ENCODE data around the gene GANC. TPM values are rescaled to one million over a fixed set of nuclear protein-coding genes. Genes with fewer than 3 reads are reported as not detected.
"Not testable (repeated sequence)": the region's sequence is repeated elsewhere in the genome, so short reads cannot be mapped to it uniquely, and the experiment has no call there.

The GANC gene
- total and polyA plus RNA-seq, 7 experiments from 2014 or later: 14.0 to 57.2 (median 40.7) TPM

DNA sequence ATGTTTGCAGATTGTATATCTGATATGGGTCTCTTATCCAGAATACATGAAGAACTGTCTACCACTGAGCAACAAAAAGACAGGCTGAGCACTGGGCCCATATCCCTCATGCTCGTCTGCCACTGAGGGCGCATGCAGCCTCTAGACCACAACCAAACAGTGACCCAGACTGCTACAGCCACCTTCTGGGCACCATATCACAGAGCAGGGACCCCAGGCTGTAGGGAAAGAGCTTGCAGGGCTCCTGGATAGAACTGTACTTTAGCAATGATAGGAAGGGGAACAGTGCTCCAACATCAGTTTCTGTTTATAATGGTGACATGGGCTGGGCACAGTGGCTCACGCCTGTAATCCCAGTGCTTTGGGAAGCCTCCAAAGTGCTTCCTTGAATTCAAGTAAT, 40.5 kb downstream of the GANC start:
- DNase-seq (no peak), ATAC-seq (no peak)
- intact Hi-C loops (cut with micrococcal nuclease): no loop called here
- H3K27ac Mint-ChIP-seq: peak overlapping the region in 1 of 9 donors; percentile 57
- Histone ChIP-seq H3K36me3 (ENCODE audit: control insufficient read depth in 2 of 3, insufficient read depth in 3 of 3, low read length in 3 of 3) (peaks cover 4 to 29% (median 9%) of the 10 kb centered on the region in 3 experiments), H3K27me3 (ENCODE audit: control insufficient read depth in 2 of 2, insufficient read depth in 2 of 2, low read length in 2 of 2) (no peaks in the 10 kb centered on the region), H3K4me3 (ENCODE audit: low read length) (no peak overlapping the region), H3K27ac (ENCODE audit: low read depth, low read length) (no peak overlapping the region), H3K9me3 (ENCODE audit: control insufficient read depth in 2 of 3, low read length in 3 of 3) (no peaks in the 10 kb centered on the region), H3K4me1 (ENCODE audit: control insufficient read depth in 2 of 2, insufficient read depth in 2 of 2, low read length in 2 of 2) (no peaks in the 10 kb centered on the region)
- H3K9me3 Mint-ChIP-seq: no peaks in the 10 kb centered on the region
- ChIA-PET POLR2A (no interaction called here), CTCF (no interaction called here)
- H3K4me1 Mint-ChIP-seq: no peaks in the 10 kb centered on the region
- no peaks in the 10 kb centered on the region for H3K27me3 Mint-ChIP-seq
- no peak overlapping the region for H3K4me3 Mint-ChIP-seq
- H3K36me3 Mint-ChIP-seq: peaks cover 14 to 51% (median 31%) of the 10 kb centered on the region in 5 donors

DNA sequence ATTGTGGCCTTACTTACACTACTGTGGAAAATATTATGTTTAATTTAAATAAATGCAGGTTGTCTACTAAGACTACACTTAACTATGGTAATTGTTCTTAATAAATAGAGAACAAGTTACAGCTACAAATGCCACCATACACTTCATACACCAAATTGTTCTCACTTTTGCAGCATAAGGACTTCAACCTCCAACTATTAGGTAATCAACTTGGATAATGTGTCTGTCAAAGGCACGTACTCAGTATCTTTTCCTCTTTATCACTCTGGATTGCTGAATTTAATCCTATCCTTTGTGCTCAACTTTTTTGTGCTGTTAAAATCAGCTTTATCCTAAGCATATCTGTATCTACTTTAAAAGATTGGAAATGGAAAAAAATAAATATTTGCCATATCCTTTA, 41.8 kb downstream of the GANC start:
- Mint-ChIP-seq H3K4me3 (no peak overlapping the region), H3K27ac (no peak overlapping the region), H3K9me3 (no peaks in the 10 kb centered on the region), H3K4me1 (no peaks in the 10 kb centered on the region), H3K36me3 (peaks cover 13 to 45% (median 30%) of the 10 kb centered on the region in 5 donors), H3K27me3 (no peaks in the 10 kb centered on the region)
- Histone ChIP-seq H3K4me3 (ENCODE audit: low read length) (no peak overlapping the region), H3K36me3 (ENCODE audit: control insufficient read depth in 2 of 3, insufficient read depth in 3 of 3, low read length in 3 of 3) (peaks cover 4 to 24% (median 9%) of the 10 kb centered on the region in 3 experiments), H3K27ac (ENCODE audit: low read depth, low read length) (no peak overlapping the region), H3K27me3 (ENCODE audit: control insufficient read depth in 2 of 2, insufficient read depth in 2 of 2, low read length in 2 of 2) (no peaks in the 10 kb centered on the region), H3K4me1 (ENCODE audit: control insufficient read depth in 2 of 2, insufficient read depth in 2 of 2, low read length in 2 of 2) (no peaks in the 10 kb centered on the region), H3K9me3 (ENCODE audit: control insufficient read depth in 2 of 3, low read length in 3 of 3) (no peaks in the 10 kb centered on the region)
- intact Hi-C loops (cut with micrococcal nuclease): no loop called here
- DNase-seq (no peak), ATAC-seq (no peak)
- POLR2A ChIA-PET: interaction anchor here (0.6 kb wide), 1 partner anchor 148 kb away, joined by 3 read pairs; no protein-coding TSS in a partner anchor
- CTCF ChIA-PET: interaction anchor here (0.6 kb wide), 1 partner anchor 19 kb away, joined by 3 read pairs; no protein-coding TSS in a partner anchor

DNA sequence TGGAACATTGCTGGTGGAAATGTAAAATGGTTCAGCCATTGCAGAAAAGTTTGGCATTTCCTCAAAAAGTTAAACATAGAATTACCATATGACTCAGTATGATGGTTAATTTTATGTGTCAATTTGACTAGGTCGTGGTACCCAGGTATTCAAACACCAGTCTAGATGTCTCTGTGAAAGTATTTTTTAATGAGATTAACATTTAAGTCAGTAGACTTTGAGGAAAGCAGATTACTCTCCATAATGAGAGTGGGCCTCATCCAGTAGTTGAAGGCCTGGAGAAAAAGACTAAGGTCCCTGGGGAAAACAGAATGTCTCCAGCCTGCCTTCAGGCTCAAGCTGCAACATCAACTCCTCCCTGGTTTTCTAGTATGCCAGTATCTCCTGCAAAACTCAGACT, 42.5 kb downstream of the GANC start:
- H3K27me3 Mint-ChIP-seq: no peaks in the 10 kb centered on the region
- H3K9me3 Mint-ChIP-seq: no peaks in the 10 kb centered on the region
- POLR2A ChIA-PET: no interaction called here
- no peaks in the 10 kb centered on the region for H3K27me3 ChIP-seq (ENCODE audit: control insufficient read depth in 2 of 2, insufficient read depth in 2 of 2, low read length in 2 of 2)
- H3K27ac Mint-ChIP-seq: no peak overlapping the region
- H3K36me3 Mint-ChIP-seq: peaks cover 8 to 38% (median 26%) of the 10 kb centered on the region in 5 donors
- no peak overlapping the region for H3K4me3 ChIP-seq (ENCODE audit: low read length)
- H3K4me1 Mint-ChIP-seq: no peaks in the 10 kb centered on the region
- no peaks in the 10 kb centered on the region for H3K9me3 ChIP-seq (ENCODE audit: control insufficient read depth in 2 of 3, low read length in 3 of 3)
- CTCF ChIA-PET: no interaction called here
- H3K27ac ChIP-seq (ENCODE audit: low read depth, low read length): no peak overlapping the region
- DNase-seq (no peak), ATAC-seq (no peak)
- peaks cover 2 to 19% (median 5%) of the 10 kb centered on the region in 3 experiments for H3K36me3 ChIP-seq (ENCODE audit: control insufficient read depth in 2 of 3, insufficient read depth in 3 of 3, low read length in 3 of 3)
- intact Hi-C loops (cut with micrococcal nuclease): no loop called here
- H3K4me3 Mint-ChIP-seq: no peak overlapping the region
- H3K4me1 ChIP-seq (ENCODE audit: control insufficient read depth in 2 of 2, insufficient read depth in 2 of 2, low read length in 2 of 2): no peaks in the 10 kb centered on the region

GRCh38 chr15:42316282-42316805, 43.3 kb downstream of the GANC start:
- intact Hi-C loops (cut with micrococcal nuclease); H3K9me3 ChIP-seq (ENCODE audit: control insufficient read depth in 2 of 3, low read length in 3 of 3); H3K27me3 ChIP-seq (ENCODE audit: control insufficient read depth in 2 of 2, insufficient read depth in 2 of 2, low read length in 2 of 2); POLR2A ChIA-PET; ATAC-seq; H3K4me1 Mint-ChIP-seq; CTCF ChIA-PET; H3K9me3 Mint-ChIP-seq; H3K4me3 ChIP-seq (ENCODE audit: low read length); H3K4me3 Mint-ChIP-seq; DNase-seq; H3K4me1 ChIP-seq (ENCODE audit: control insufficient read depth in 2 of 2, insufficient read depth in 2 of 2, low read length in 2 of 2); H3K27me3 Mint-ChIP-seq; H3K27ac ChIP-seq (ENCODE audit: low read depth, low read length); H3K27ac Mint-ChIP-seq: not testable (repeated sequence)
- peaks cover 0 to 13% (median 0%) of the 10 kb centered on the region in 3 experiments for H3K36me3 ChIP-seq (ENCODE audit: control insufficient read depth in 2 of 3, insufficient read depth in 3 of 3, low read length in 3 of 3)
- peaks cover 8 to 37% (median 25%) of the 10 kb centered on the region in 5 donors for H3K36me3 Mint-ChIP-seq

DNA sequence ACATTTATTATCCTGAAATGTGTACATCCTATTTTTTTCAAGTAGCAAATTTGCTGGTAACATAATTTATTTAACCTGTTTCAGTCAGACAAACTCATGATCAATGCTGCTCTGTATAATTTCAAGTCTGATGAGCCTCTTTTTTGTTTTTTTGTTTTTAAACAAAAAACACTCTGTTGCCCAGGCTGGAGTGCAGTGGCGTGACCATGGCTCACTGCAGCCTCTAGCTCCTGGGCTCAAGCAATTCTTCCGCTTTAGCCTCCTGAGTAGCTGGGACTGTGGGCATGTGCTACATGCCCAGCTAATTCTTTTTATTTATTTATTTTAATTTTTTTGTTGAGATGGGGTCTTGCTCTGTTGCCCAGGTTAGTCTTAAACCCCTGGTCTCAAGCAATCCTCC, 46.2 kb downstream of the GANC start:
- Histone ChIP-seq H3K27me3 (ENCODE audit: control insufficient read depth in 2 of 2, insufficient read depth in 2 of 2, low read length in 2 of 2) (no peaks in the 10 kb centered on the region), H3K9me3 (ENCODE audit: control insufficient read depth in 2 of 3, low read length in 3 of 3) (no peaks in the 10 kb centered on the region), H3K4me3 (ENCODE audit: low read length) (no peak overlapping the region), H3K27ac (ENCODE audit: low read depth, low read length) (no peak overlapping the region), H3K4me1 (ENCODE audit: control insufficient read depth in 2 of 2, insufficient read depth in 2 of 2, low read length in 2 of 2) (no peaks in the 10 kb centered on the region), H3K36me3 (ENCODE audit: control insufficient read depth in 2 of 3, insufficient read depth in 3 of 3, low read length in 3 of 3) (peaks cover 0 to 7% (median 0%) of the 10 kb centered on the region in 3 experiments)
- Mint-ChIP-seq H3K4me1 (no peaks in the 10 kb centered on the region), H3K27me3 (no peaks in the 10 kb centered on the region), H3K4me3 (no peak overlapping the region), H3K9me3 (peaks cover 0 to 2% (median 0%) of the 10 kb centered on the region in 11 donors), H3K36me3 (peaks cover 24 to 45% (median 34%) of the 10 kb centered on the region in 5 donors), H3K27ac (peak overlapping the region in 1 of 9 donors; percentile 1)
- DNase-seq: no peak
- ChIA-PET CTCF (no interaction called here), POLR2A (interaction anchor here (0.7 kb wide), 1 partner anchor 161 kb away, joined by 3 read pairs; no protein-coding TSS in a partner anchor)
- intact Hi-C loops (cut with micrococcal nuclease): no loop called here
- ATAC-seq: no peak

GRCh38 chr15:42324308-42324707, 51.3 kb downstream of the GANC start:
- H3K4me1 ChIP-seq (ENCODE audit: control insufficient read depth in 2 of 2, insufficient read depth in 2 of 2, low read length in 2 of 2): no peaks in the 10 kb centered on the region
- Mint-ChIP-seq H3K4me1 (no peaks in the 10 kb centered on the region), H3K4me3 (no peak overlapping the region), H3K9me3 (peaks cover 0 to 2% (median 0%) of the 10 kb centered on the region in 11 donors), H3K27ac (no peak overlapping the region), H3K36me3 (peaks cover 32 to 79% (median 64%) of the 10 kb centered on the region in 5 donors), H3K27me3 (no peaks in the 10 kb centered on the region)
- H3K36me3 ChIP-seq (ENCODE audit: control insufficient read depth in 2 of 3, insufficient read depth in 3 of 3, low read length in 3 of 3): peaks cover 0 to 26% (median 5%) of the 10 kb centered on the region in 3 experiments
- intact Hi-C loops (cut with micrococcal nuclease): no loop called here
- H3K27me3 ChIP-seq (ENCODE audit: control insufficient read depth in 2 of 2, insufficient read depth in 2 of 2, low read length in 2 of 2): no peaks in the 10 kb centered on the region
- H3K9me3 ChIP-seq (ENCODE audit: control insufficient read depth in 2 of 3, low read length in 3 of 3): no peaks in the 10 kb centered on the region
- ChIA-PET CTCF (no interaction called here), POLR2A (no interaction called here)
- no peak for ATAC-seq
- no peak for DNase-seq
- no peak overlapping the region for H3K27ac ChIP-seq (ENCODE audit: low read depth, low read length)
- no peak overlapping the region for H3K4me3 ChIP-seq (ENCODE audit: low read length)

GRCh38 chr15:42329161-42329560, 56.2 kb downstream of the GANC start:
- Mint-ChIP-seq H3K27me3 (no peaks in the 10 kb centered on the region), H3K36me3 (peaks cover 14 to 73% (median 55%) of the 10 kb centered on the region in 5 donors), H3K9me3 (peaks cover 0 to 7% (median 0%) of the 10 kb centered on the region in 11 donors), H3K27ac (no peak overlapping the region), H3K4me1 (no peaks in the 10 kb centered on the region), H3K4me3 (no peak overlapping the region)
- CTCF ChIA-PET: interaction anchor here (0.6 kb wide), 1 partner anchor 1468 kb away, joined by 6 read pairs; no protein-coding TSS in a partner anchor
- ATAC-seq: no peak
- no peaks in the 10 kb centered on the region for H3K27me3 ChIP-seq (ENCODE audit: control insufficient read depth in 2 of 2, insufficient read depth in 2 of 2, low read length in 2 of 2)
- POLR2A ChIA-PET: no interaction called here
- intact Hi-C loops (cut with micrococcal nuclease): no loop called here
- H3K36me3 ChIP-seq (ENCODE audit: control insufficient read depth in 2 of 3, insufficient read depth in 3 of 3, low read length in 3 of 3): peaks cover 0 to 20% (median 5%) of the 10 kb centered on the region in 3 experiments
- no peaks in the 10 kb centered on the region for H3K9me3 ChIP-seq (ENCODE audit: control insufficient read depth in 2 of 3, low read length in 3 of 3)
- H3K4me1 ChIP-seq (ENCODE audit: control insufficient read depth in 2 of 2, insufficient read depth in 2 of 2, low read length in 2 of 2): no peaks in the 10 kb centered on the region
- DNase-seq: no peak
- no peak overlapping the region for H3K27ac ChIP-seq (ENCODE audit: low read depth, low read length)
- H3K4me3 ChIP-seq (ENCODE audit: low read length): no peak overlapping the region
